SK-N-SH (cell line): ENCODE results near the gene SIPA1. TPM values are rescaled to one million over a fixed set of nuclear protein-coding genes. Genes with fewer than 3 reads are reported as not detected.

Source experiments
- CTCF ChIA-PET: fragments of 300-600, 350-600 bp; formaldehyde crosslinking; extraction: SDS; loops from one replicate; lab custom pipeline; 2021; lab: Yijun Ruan, JAX
- POLR2A ChIA-PET: fragments of 350-600 bp; sonication (Branson Sonifier 250); formaldehyde crosslinking; extraction: SDS; loops from one replicate; lab custom pipeline; 2020; ENCODE audit warnings: antibody characterized with exemption, inconsistent platforms; lab: Yijun Ruan, JAX
- DNase-seq: peaks from one replicate; pipeline ENCODE4 v3.0.0; 2012
- H2AFZ ChIP-seq: fragments of 200-600 bp; sonication (generic); 2 replicates; pipeline ENCODE4 v1.8.1; 2016; ENCODE audit warnings: antibody characterized with exemption, mild to moderate bottlenecking, low read depth
- H3F3A ChIP-seq: fragments of 200-600 bp; sonication (generic); replicated peaks from 2 replicates; pipeline ENCODE3; 2016; ENCODE audit warnings: antibody characterized with exemption, mild to moderate bottlenecking; ENCODE audit not compliant: insufficient read depth
- H3K27ac ChIP-seq, 2 experiments: fragments of 200-500 bp in 1 of 2; fragments of 200-600 bp in 1 of 2; sonication (Bioruptor generic) in 1 of 2; sonication (generic), shearing (Covaris generic) in 1 of 2; 2 replicates each; pipeline versions ENCODE4 v1.5.1 to v1.6.1; 2014 to 2016; ENCODE audit warnings: low read depth in 2 of 2, inconsistent platforms in 1 of 2, low read length in 1 of 2, mild to moderate bottlenecking in 1 of 2, mixed read lengths in 1 of 2
- H3K27me3 ChIP-seq: fragments of 200-600 bp; sonication (generic), shearing (Covaris generic); 2 replicates; pipeline ENCODE4 v1.6.1; 2016; ENCODE audit warnings: mixed run types; ENCODE audit not compliant: insufficient read depth
- H3K36me3 ChIP-seq, 2 experiments: fragments of 200-500 bp in 1 of 2; fragments of 200-600 bp in 1 of 2; sonication (Bioruptor generic) in 1 of 2; sonication (generic) in 1 of 2; replicated peaks in 1 of 2; 2 replicates each; pipeline versions ENCODE3 to v1.5.1; 2014 to 2016; ENCODE audit warnings: low read length in 1 of 2, mild to moderate bottlenecking in 1 of 2; ENCODE audit not compliant: insufficient read depth in 2 of 2, control insufficient read depth in 1 of 2
- H3K4me1 ChIP-seq, 2 experiments: fragments of 200-500 bp in 1 of 2; fragments of 200-600 bp in 1 of 2; sonication (Bioruptor generic) in 1 of 2; sonication (generic), shearing (Covaris generic) in 1 of 2; 2 replicates each; pipeline versions ENCODE4 v1.5.1 to v1.6.1; 2014 to 2016; ENCODE audit warnings: low read depth in 1 of 2, low read length in 1 of 2, mixed run types in 1 of 2; ENCODE audit not compliant: insufficient read depth in 2 of 2, control insufficient read depth in 1 of 2
- H3K4me2 ChIP-seq: fragments of 200-600 bp; sonication (generic), shearing (Covaris generic); 2 replicates; pipeline ENCODE4 v1.6.1; 2017; ENCODE audit warnings: mixed run types
- H3K4me3 ChIP-seq, 2 experiments: fragments of 200-500 bp in 1 of 2; fragments of 200-600 bp in 1 of 2; sonication (Bioruptor generic) in 1 of 2; sonication (generic), shearing (Covaris generic) in 1 of 2; 2 replicates each; pipeline versions ENCODE4 v1.5.1 to v1.8.1; 2014 to 2016; ENCODE audit warnings: low read depth in 2 of 2, inconsistent platforms in 1 of 2, low read length in 1 of 2, mild to moderate bottlenecking in 1 of 2, mixed read lengths in 1 of 2, moderate library complexity in 1 of 2
- H3K79me2 ChIP-seq: fragments of 200-600 bp; sonication (generic); 2 replicates; pipeline ENCODE4 v1.8.1; 2017; ENCODE audit warnings: mild to moderate bottlenecking; ENCODE audit not compliant: insufficient read depth
- H3K9ac ChIP-seq: fragments of 200-600 bp; sonication (generic); 2 replicates; pipeline ENCODE4 v1.6.1; 2017; ENCODE audit warnings: mixed run types
- H3K9me2 ChIP-seq: fragments of 200-600 bp; sonication (generic); 2 replicates; pipeline ENCODE4 v1.6.1; 2017; ENCODE audit warnings: mixed run types
- H3K9me3 ChIP-seq: fragments of 200-600 bp; sonication (generic); 2 replicates; pipeline ENCODE4 v1.6.1; 2017; ENCODE audit warnings: mixed run types, mild to moderate bottlenecking, moderate library complexity
- H4K20me1 ChIP-seq: fragments of 200-600 bp; sonication (generic); 2 replicates; pipeline ENCODE4 v1.6.1; 2017; ENCODE audit warnings: mild to moderate bottlenecking, mixed run types; ENCODE audit not compliant: insufficient read depth
- EZH2phosphoT487 ChIP-seq: fragments of 200-600 bp; sonication (generic); IDR thresholded peaks from 2 replicates; pipeline ENCODE4 v1.6.1; 2017; ENCODE audit warnings: low read depth, mixed run types, mild to moderate bottlenecking, antibody characterized with exemption, moderate library complexity, borderline replicate concordance
- FOSL2 ChIP-seq: IDR thresholded peaks from 2 replicates; pipeline ENCODE4 v1.4.0; 2012; ENCODE audit warnings: low read depth, mild to moderate bottlenecking, moderate library complexity, borderline replicate concordance
- FOXJ3 ChIP-seq: sonication (generic); formaldehyde crosslinking; IDR thresholded peaks from 2 replicates; pipeline ENCODE4 v1.5.1; 2020; ENCODE audit warnings: mild to moderate bottlenecking, missing genetic modification reagents
- FOXM1 ChIP-seq: IDR thresholded peaks from 2 replicates; pipeline ENCODE4 v1.4.0; 2012; ENCODE audit warnings: low read depth, mild to moderate bottlenecking
- MAX ChIP-seq: IDR thresholded peaks from 2 replicates; pipeline ENCODE4 v1.4.0; 2012; ENCODE audit warnings: low read depth
- RCOR1 ChIP-seq: fragments of 150-350 bp; IDR thresholded peaks from 2 replicates; pipeline ENCODE4 v1.6.1; 2017; ENCODE audit warnings: antibody characterized with exemption, low read length
- USF1 ChIP-seq: IDR thresholded peaks from 2 replicates; pipeline ENCODE4 v1.4.0; 2012; ENCODE audit warnings: low read depth, borderline replicate concordance
- USF2 ChIP-seq: fragments of 150-350 bp; IDR thresholded peaks from 2 replicates; pipeline ENCODE4 v1.6.1; 2017; ENCODE audit warnings: antibody characterized with exemption, low read length, low read depth, borderline replicate concordance
- YY1 ChIP-seq: IDR thresholded peaks from 2 replicates; pipeline ENCODE4 v1.4.0; 2012; ENCODE audit warnings: low read depth, mild to moderate bottlenecking
- WGBS: methylation state at CpG from one replicate; pipeline ENCODE4 v1.1.6; 2017; ENCODE audit warnings: low lambda C conversion rate; 5-methylcytosine and 5-hydroxymethylcytosine counted together
- polyA plus RNA-seq, 3 experiments: library from polyadenylated mRNA; depleted of rRNA; stranded (reverse); fragments of >200 nt; gene quantifications; 2 replicates each; pipeline ENCODE4 v1.2.3, GENCODE V29; 2012

SIPA1 gene
- polyA plus RNA-seq, 1 of the 3 experiments (the other 2 are of a cell fraction): 18.7 TPM

GRCh38 chr11:65617990-65618751 lies 19.7 kb upstream of the SIPA1 start:
- Histone ChIP-seq H3K9ac (no peak overlapping the region), H3K4me3 (no peak overlapping the region; a peak in 1 of 4 replicates), H3K9me2 (no peaks in the 10 kb centered on the region), H3K27ac (no peak overlapping the region), H3F3A (peaks cover 4% of the 10 kb centered on the region), H2AFZ (no peak overlapping the region), H3K4me1 (peaks cover 0 to 16% of the 10 kb centered on the region in 2 experiments; a peak in 1 of 4 replicates), H3K9me3 (no peaks in the 10 kb centered on the region), H3K4me2 (no peak overlapping the region), H3K36me3 (peaks cover 11 to 57% of the 10 kb centered on the region in 2 experiments), H3K79me2 (peaks cover 72% of the 10 kb centered on the region), H4K20me1 (peaks cover 23% of the 10 kb centered on the region), H3K27me3 (no peaks in the 10 kb centered on the region)
- WGBS: 94% methylated on average over 22 of the region's 33 CpGs
- TF ChIP-seq FOSL2 (no peak), YY1 (no peak), FOXM1 (no peak), USF2 (no peak), MAX (no peak), FOXJ3 (CRISPR knock-in tag) (no peak), RCOR1 (no peak), USF1 (no peak)
- no peak for DNase-seq
- POLR2A ChIA-PET: interaction anchor here (1.1 kb wide), 1 partner anchor 23 kb away, joined by 3 read pairs; no protein-coding TSS in a partner anchor
- CTCF ChIA-PET: interaction anchor here (0.9 to 4.9 kb wide), 4 partner anchors 8 to 45 kb away, joined by 3 to 18 read pairs (median 10); partner anchors contain the start of gene SIPA1

GRCh38 chr11:65618763-65619162 lies 19.1 kb upstream of the SIPA1 start:
- H3K4me1 ChIP-seq: peaks cover 0 to 13% of the 10 kb centered on the region in 2 experiments; a peak in 1 of 4 replicates
- H3K4me2 ChIP-seq: no peak overlapping the region
- H3K9me3 ChIP-seq: no peaks in the 10 kb centered on the region
- H3K9me2 ChIP-seq: no peaks in the 10 kb centered on the region
- peaks cover 4% of the 10 kb centered on the region for H3F3A ChIP-seq
- POLR2A ChIA-PET: interaction anchor here (1.1 kb wide), 1 partner anchor 22 kb away, joined by 3 read pairs; no protein-coding TSS in a partner anchor
- no peak for DNase-seq
- H3K27me3 ChIP-seq: no peaks in the 10 kb centered on the region
- peaks cover 66% of the 10 kb centered on the region for H3K79me2 ChIP-seq
- H4K20me1 ChIP-seq: peaks cover 23% of the 10 kb centered on the region
- TF ChIP-seq EZH2phosphoT487: no peak
- TF ChIP-seq, all 33 proteins: peak for 0
- 80% methylated on average over 5 of the region's 14 CpGs for WGBS
- Histone ChIP-seq H3K9ac (no peak overlapping the region), H2AFZ (no peak overlapping the region), H3K27ac (no peak overlapping the region), H3K4me3 (no peak overlapping the region), H3K36me3 (peaks cover 11 to 63% of the 10 kb centered on the region in 2 experiments)
- CTCF ChIA-PET: interaction anchor here (0.9 to 4.9 kb wide), 3 partner anchors 8 to 45 kb away, joined by 3 to 18 read pairs (median 18); partner anchors contain the start of gene SIPA1
